ENCODE data around the gene ADH6.
"Not testable (repeated sequence)": the region's sequence is repeated elsewhere in the genome, so short reads cannot be mapped to it uniquely, and the experiment has no call there.

ADH6 gene

DNA sequence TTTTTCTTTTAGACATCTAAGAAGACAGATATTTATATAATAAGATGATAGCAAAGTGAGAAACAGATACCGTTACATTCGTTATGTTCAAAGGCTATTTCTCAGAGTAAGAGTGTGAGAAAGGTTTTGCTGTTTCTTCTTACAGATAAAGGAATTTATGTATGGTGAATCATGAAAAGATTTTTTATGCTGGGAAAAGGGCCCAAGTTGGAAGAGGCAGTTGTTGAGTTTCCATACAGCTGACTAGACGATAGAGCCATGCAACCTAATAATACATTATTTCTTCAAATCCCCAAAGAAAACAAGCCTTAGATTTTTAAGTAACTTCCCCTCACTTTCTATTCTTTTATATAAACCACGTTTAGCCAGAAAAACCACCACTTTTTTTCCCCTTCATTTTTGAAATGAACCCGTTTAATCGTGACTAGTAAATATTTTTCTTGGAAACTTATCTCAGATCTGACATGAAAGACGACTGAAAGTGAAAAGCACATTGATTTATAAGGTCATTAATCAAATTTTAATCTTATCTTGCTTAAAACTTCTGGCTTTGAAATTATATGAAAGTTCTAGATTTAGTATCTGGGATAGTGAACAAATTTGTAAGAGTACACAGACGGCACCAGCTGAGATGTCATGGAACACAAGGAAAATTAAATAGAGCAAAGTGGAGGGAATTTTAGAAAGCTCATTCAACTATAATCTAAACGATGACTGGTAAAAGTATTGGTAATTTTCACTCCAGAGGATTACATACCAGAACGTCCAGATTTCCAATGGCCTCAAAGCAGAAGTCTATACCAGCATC, 10.9 kb downstream of the ADH6 start:
- Mint-ChIP-seq H3K36me3 (ENCODE audit: low read depth) (no peaks in the 10 kb centered on the region), H3K27ac (no peak overlapping the region), H3K27me3 (ENCODE audit: low read depth) (peaks cover 2% of the 10 kb centered on the region), H3K9me3 (no peaks in the 10 kb centered on the region), H3K4me3 (no peak overlapping the region), H3K4me1 (ENCODE audit: low read depth) (no peaks in the 10 kb centered on the region)
- DNase-seq (ENCODE audit: low spot score), result no peak

DNA sequence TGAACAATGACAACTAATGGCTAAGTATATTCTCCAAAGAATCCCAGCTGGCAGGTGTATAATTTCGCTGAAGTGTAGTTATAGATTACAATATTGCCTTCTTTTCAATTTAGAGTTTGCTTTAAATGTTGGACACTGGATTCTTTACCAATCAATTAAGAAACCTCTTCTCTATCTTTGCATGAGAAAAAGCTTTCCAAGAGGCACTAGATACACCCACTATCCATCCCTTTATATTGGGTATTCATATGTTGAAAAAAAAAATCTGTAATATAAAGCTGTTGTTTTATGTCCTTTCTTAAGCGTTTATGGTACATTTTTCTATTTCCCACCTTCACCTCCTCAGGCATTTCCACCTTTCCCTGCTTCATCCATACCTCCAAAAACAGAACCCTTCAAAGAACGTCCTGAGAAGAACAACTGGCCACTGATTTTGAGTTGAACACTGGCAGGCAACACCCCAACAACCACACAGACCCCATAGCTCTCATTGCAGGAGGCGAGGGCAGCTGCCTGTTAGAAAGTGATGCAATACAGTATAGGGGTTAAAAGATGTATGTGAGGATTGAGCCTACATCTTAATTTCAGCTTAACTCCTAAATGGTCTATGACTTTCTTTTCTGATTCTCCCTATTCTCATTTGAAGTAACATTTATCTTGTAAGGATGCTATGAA, 11.8 kb downstream of the ADH6 start:
- Mint-ChIP-seq H3K27ac (no peak overlapping the region), H3K36me3 (ENCODE audit: low read depth) (no peaks in the 10 kb centered on the region), H3K4me1 (ENCODE audit: low read depth) (no peaks in the 10 kb centered on the region), H3K27me3 (ENCODE audit: low read depth) (peaks cover 2% of the 10 kb centered on the region), H3K4me3 (no peak overlapping the region), H3K9me3 (no peaks in the 10 kb centered on the region)
- no peak for DNase-seq (ENCODE audit: low spot score)

DNA sequence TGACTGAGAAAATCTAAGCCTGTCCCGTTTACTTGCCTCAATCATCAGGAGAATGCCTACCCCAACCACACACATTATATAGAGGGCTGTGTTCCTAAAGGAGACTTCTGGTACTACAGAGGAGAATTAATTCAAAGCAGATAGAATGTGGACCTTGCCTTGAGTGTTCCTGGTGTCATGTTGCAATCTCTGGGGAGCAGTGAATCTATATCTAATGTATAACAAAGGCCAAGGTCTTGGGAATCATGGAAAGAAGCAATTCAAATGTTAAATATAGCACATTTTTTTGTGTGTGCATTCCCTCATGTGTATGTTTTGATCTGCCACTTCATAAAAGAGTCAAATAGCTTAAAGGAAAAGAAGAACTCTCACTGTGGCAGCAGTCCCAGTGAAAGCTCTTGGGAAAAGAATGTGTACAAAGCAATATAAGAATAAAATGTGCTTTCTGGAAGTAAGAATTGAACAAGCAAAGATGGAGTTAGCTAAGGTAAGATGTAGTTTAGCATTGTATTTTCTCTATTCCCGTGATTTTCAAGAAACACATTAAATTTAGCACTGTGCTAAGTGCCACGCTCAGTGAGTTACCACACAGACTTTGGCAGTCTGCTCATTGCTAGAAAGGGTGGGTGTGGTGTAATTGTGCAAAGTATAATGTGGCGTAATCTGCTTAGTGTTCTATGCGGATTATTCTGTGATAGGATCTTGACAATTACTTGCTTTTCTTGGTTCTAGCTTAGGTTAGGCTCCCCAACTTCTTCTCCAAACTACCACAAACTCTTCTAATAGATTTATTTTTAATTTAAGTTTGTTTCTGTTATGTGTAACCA, 13.7 kb downstream of the ADH6 start:
- Mint-ChIP-seq H3K4me3 (no peak overlapping the region), H3K27me3 (ENCODE audit: low read depth) (peaks cover 2% of the 10 kb centered on the region), H3K27ac (no peak overlapping the region), H3K9me3 (no peaks in the 10 kb centered on the region), H3K4me1 (ENCODE audit: low read depth) (no peaks in the 10 kb centered on the region), H3K36me3 (ENCODE audit: low read depth) (no peaks in the 10 kb centered on the region)
- DNase-seq (ENCODE audit: low spot score), result no peak

DNA sequence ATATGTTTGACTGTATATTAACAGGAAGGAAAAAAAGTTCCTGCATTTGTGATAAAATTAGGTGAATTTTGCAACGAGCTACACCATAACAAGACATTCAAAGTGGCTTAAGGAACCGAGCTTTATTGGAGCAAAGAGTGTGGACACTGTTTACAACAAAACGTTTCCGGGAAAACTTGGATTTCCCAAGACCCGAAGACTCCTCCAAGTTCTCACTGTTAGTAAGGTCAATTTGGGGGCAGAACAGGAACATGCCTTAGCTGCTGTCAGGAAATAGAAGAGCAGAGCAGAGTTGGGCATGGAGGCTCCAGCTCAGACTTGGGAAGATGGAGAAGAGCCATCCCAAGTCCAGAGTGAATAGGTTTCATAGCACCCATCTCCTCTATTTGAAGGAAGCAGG, 16.5 kb downstream of the ADH6 start:
- H3K27me3 Mint-ChIP-seq (ENCODE audit: low read depth), result no peaks in the 10 kb centered on the region
- DNase-seq (ENCODE audit: low spot score), result no peak
- H3K27ac Mint-ChIP-seq, result no peak overlapping the region
- no peaks in the 10 kb centered on the region for H3K4me1 Mint-ChIP-seq (ENCODE audit: low read depth)
- no peaks in the 10 kb centered on the region for H3K36me3 Mint-ChIP-seq (ENCODE audit: low read depth)
- H3K4me3 Mint-ChIP-seq, result no peak overlapping the region
- no peaks in the 10 kb centered on the region for H3K9me3 Mint-ChIP-seq

DNA sequence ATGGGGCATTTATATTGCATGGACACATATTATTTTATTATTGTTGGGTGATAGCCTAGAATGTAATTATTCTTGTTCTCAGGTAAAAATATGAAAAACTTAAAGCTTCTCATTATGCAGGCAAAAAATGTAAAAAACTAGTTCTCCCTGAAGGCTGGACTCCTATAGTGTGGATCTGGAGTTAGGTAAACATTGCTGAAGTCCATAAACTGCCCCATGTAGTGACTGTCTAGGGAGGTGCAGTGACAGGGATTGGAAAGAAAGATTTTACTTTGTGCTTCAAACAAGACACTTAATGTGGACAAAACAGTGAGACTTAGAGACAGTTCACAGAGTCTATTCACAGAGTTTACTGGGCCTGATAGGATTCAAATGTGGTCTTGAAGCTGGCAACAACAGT, 17.0 kb downstream of the ADH6 start:
- no peaks in the 10 kb centered on the region for H3K9me3 Mint-ChIP-seq
- DNase-seq (ENCODE audit: low spot score), result no peak
- no peak overlapping the region for H3K4me3 Mint-ChIP-seq
- H3K36me3 Mint-ChIP-seq (ENCODE audit: low read depth), result no peaks in the 10 kb centered on the region
- H3K27me3 Mint-ChIP-seq (ENCODE audit: low read depth), result no peaks in the 10 kb centered on the region
- H3K4me1 Mint-ChIP-seq (ENCODE audit: low read depth), result no peaks in the 10 kb centered on the region
- no peak overlapping the region for H3K27ac Mint-ChIP-seq

DNA sequence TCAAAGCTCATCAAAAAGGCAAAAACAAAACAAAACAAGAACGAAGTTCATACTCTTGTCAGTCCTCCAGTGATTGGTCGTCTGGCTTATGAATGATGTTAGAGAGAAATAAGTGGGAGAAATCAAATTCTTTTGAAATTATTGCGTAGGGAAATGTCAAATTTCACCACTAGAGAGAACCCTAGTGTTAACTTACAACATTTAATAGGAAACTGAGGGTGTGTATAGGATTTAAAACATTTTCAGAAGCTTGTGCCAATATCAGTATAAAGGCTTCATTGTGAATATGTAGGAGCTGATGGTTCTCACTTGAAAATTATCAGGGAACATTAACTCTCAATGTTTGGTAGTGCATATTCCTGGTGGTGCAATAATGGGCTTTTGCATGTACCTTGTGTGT, 17.4 kb downstream of the ADH6 start:
- Mint-ChIP-seq H3K9me3 (no peaks in the 10 kb centered on the region), H3K36me3 (ENCODE audit: low read depth) (no peaks in the 10 kb centered on the region), H3K27ac (no peak overlapping the region), H3K4me3 (no peak overlapping the region), H3K4me1 (ENCODE audit: low read depth) (no peaks in the 10 kb centered on the region), H3K27me3 (ENCODE audit: low read depth) (no peaks in the 10 kb centered on the region)
- no peak for DNase-seq (ENCODE audit: low spot score)

DNA sequence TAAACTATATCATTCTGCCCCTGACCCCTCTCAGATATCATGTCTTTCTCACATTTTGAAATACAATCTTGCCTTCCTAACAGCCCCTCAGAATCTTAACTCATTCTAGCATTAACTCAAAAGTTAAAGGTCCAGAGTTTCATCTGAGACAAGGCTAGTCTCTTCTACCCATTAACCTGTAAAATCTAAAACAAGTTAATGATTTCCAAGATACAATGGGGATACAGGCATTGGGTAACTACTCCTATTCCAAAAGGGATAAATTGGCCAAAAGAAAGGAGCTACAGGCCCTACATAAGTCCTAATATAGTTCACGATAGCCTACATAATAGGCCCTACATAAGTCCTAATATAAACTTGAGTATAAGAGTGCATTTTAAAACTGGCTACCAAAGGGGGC, 18.9 kb downstream of the ADH6 start:
- Mint-ChIP-seq H3K4me3 (no peak overlapping the region), H3K27ac (no peak overlapping the region), H3K36me3 (ENCODE audit: low read depth) (no peaks in the 10 kb centered on the region), H3K4me1 (ENCODE audit: low read depth) (no peaks in the 10 kb centered on the region), H3K27me3 (ENCODE audit: low read depth) (no peaks in the 10 kb centered on the region), H3K9me3 (no peaks in the 10 kb centered on the region)
- DNase-seq (ENCODE audit: low spot score), result no peak

DNA sequence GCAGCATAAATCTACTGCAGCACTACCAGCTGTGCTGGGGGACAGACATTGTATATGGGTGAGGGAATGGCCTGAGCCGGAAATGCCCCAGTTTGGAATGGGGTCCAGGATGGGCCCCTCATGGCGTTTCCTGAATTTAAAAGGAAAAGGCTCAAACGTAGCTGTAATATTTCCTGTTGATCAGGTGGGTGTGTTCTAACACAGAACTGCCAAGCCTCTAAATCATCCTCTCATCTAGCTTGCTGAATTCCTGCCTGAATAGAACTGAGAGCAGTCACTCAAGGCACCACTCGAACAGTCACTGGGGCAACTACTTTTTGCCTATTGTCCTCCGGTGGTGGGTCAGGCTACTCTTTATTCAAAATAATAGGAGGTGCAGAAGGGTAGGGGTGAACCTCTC, 28.7 kb downstream of the ADH6 start:
- H3K27ac Mint-ChIP-seq, result no peak overlapping the region
- no peak overlapping the region for H3K4me3 Mint-ChIP-seq
- no peak for DNase-seq (ENCODE audit: low spot score)
- H3K9me3 Mint-ChIP-seq, result peaks cover 20% of the 10 kb centered on the region
- no peaks in the 10 kb centered on the region for H3K4me1 Mint-ChIP-seq (ENCODE audit: low read depth)
- no peaks in the 10 kb centered on the region for H3K27me3 Mint-ChIP-seq (ENCODE audit: low read depth)
- H3K36me3 Mint-ChIP-seq (ENCODE audit: low read depth), result no peaks in the 10 kb centered on the region

DNA sequence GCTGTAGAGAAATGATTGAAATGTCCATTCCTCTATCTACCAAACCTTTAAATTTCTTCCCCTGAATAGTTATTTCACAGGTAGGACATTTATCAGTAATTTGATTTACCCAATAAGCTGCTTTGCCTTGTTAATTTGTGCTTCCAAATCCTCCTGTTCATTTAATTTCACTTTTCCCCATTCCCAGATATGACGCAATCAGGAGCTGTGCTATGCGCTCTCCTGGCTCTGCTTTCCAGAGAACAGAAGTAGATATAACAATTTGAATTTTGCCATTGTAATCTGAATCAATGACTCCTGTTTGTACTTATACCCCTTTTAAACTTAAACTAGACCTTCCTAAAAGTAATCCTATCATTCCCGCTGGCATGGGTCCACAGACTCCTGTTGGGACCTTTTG, 29.1 kb downstream of the ADH6 start:
- DNase-seq (ENCODE audit: low spot score); H3K27me3 Mint-ChIP-seq (ENCODE audit: low read depth); H3K4me1 Mint-ChIP-seq (ENCODE audit: low read depth); H3K27ac Mint-ChIP-seq; H3K36me3 Mint-ChIP-seq (ENCODE audit: low read depth); H3K4me3 Mint-ChIP-seq: not testable (repeated sequence)
- peaks cover 24% of the 10 kb centered on the region for H3K9me3 Mint-ChIP-seq

DNA sequence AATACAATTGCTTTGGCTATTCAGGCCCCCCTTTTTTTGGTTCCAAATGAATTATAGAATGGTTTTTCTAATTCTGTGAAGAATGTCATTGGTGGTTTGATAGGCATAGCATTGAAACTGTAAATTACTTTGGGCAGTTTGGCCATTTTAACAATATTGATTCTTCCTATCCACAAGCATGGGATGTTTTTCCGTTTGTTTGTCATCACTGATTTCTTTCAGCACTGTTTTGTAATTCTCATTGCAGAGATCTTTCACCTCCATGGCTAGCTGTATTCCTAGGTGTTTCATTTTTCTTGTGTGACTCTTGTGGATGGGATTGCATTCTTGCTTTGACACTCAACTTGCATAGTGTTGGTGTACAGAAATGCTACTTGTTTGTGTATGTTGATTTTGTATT, 33.0 kb downstream of the ADH6 start:
- H3K4me1 Mint-ChIP-seq (ENCODE audit: low read depth), result no peaks in the 10 kb centered on the region
- H3K4me3 Mint-ChIP-seq, result no peak overlapping the region
- DNase-seq (ENCODE audit: low spot score), result no peak
- H3K27ac Mint-ChIP-seq, result no peak overlapping the region
- H3K27me3 Mint-ChIP-seq (ENCODE audit: low read depth), result no peaks in the 10 kb centered on the region
- H3K36me3 Mint-ChIP-seq (ENCODE audit: low read depth), result no peaks in the 10 kb centered on the region
- H3K9me3 Mint-ChIP-seq, result peaks cover 26% of the 10 kb centered on the region

DNA sequence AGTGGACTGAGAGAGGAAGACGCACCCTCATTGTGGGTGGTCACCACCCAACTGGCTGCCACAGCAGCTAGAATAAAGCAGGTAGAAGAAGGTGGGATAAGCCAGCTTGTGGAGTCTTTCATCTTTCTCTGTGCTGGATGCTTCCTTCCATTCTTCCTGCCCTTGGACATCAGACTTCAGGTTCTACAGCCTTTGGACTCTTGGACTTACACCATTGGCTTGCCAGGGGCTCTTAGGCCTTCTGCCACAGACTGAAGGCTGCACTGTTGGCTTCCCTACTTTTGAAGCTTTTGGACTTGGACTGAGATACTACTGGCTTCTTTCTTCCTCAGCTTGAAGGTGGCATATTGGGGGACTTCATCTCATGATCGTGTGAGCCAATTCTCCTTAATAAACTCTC, 33.5 kb downstream of the ADH6 start:
- peaks cover 22% of the 10 kb centered on the region for H3K9me3 Mint-ChIP-seq
- H3K4me1 Mint-ChIP-seq (ENCODE audit: low read depth), result no peaks in the 10 kb centered on the region
- H3K27ac Mint-ChIP-seq, result no peak overlapping the region
- no peaks in the 10 kb centered on the region for H3K27me3 Mint-ChIP-seq (ENCODE audit: low read depth)
- no peak overlapping the region for H3K4me3 Mint-ChIP-seq
- H3K36me3 Mint-ChIP-seq (ENCODE audit: low read depth), result no peaks in the 10 kb centered on the region
- DNase-seq (ENCODE audit: low spot score), result no peak

DNA sequence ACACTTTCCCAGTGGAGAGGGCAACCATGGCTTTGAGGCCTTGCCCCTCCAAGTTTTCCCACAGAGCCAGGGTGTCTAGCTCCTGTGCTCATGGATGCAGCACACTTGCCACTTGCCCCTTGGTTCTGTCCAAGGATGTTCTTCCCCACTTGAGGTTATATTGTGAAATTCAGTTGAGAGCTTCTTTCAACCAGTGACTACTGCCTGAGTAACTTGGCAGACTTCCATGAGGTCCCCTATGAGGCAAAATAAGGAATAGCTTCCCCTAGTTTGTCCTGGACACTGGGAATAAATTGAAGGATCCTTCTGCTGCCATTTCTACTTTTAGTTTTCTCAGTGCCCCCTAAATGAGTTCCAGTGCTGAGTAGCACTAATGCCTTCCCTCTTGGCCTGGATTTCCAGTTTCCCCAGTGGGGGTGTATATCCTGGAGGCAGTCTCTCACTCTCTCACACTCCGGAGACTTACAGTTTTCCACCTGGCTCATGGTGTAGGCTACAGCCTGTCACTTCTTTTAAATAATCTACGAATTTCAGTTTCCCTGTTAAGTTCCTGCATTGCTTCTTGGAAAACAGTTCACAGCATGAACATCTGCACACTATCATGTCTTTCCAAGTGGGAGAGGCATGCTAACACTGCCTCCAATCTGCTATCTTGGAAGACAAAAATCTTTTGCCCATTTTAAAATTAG, 38.5 kb downstream of the ADH6 start:
- no peak for DNase-seq (ENCODE audit: low spot score)
- Mint-ChIP-seq H3K36me3 (ENCODE audit: low read depth) (no peaks in the 10 kb centered on the region), H3K27me3 (ENCODE audit: low read depth) (no peaks in the 10 kb centered on the region), H3K4me1 (ENCODE audit: low read depth) (no peaks in the 10 kb centered on the region), H3K9me3 (peaks cover 8% of the 10 kb centered on the region), H3K27ac (no peak overlapping the region), H3K4me3 (no peak overlapping the region)

DNA sequence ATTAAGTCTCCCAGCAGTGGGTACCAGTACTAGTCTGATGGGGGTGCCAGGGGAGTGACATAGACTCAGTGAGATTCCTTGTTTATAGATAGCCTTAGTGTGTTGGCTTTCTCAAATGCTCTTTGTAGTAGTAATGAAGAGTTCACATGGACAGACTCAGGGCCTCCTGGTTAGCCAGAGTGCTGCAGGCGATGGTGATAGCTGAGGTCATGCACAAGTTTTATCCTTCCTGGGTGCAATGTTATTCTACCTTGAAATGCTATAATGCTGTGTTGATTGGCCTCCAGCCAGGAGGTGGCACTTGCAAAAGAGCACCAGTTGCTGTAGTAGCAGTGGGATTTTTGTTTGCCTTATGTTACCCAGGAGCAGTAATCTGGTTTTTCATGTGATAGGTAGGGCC, 39.4 kb downstream of the ADH6 start:
- Mint-ChIP-seq H3K4me3 (no peak overlapping the region), H3K4me1 (ENCODE audit: low read depth) (no peaks in the 10 kb centered on the region), H3K36me3 (ENCODE audit: low read depth) (no peaks in the 10 kb centered on the region), H3K27ac (no peak overlapping the region), H3K9me3 (no peaks in the 10 kb centered on the region), H3K27me3 (ENCODE audit: low read depth) (no peaks in the 10 kb centered on the region)
- DNase-seq (ENCODE audit: low spot score), result no peak

DNA sequence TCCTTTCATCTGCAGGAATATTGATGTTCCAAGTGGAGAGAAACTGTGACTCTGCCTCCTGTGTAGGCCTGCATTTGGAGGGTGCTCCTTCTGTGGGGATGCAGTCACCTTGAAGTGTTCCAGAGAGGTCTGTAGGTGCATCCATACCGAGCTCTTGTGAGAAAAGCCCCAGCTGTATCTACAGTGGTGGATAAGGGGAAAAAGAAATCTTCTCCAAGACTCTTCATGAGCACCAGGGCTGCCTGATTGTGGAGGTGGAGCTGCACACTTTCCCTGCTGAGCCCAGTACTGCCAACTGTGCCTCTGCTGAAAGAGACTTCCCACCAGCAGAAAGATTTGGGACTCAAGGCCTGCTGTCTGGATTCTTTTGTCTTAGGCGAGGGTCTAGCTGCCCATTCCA, 39.9 kb downstream of the ADH6 start:
- Mint-ChIP-seq H3K4me3 (no peak overlapping the region), H3K27me3 (ENCODE audit: low read depth) (no peaks in the 10 kb centered on the region), H3K27ac (no peak overlapping the region), H3K9me3 (no peaks in the 10 kb centered on the region), H3K36me3 (ENCODE audit: low read depth) (no peaks in the 10 kb centered on the region), H3K4me1 (ENCODE audit: low read depth) (no peaks in the 10 kb centered on the region)
- no peak for DNase-seq (ENCODE audit: low spot score)
